Measurements from ENCODE around the gene PIGL.

Gene PIGL

GRCh38 chr17:16329519-16330271 lies 112.7 kb downstream of the PIGL start:
- peak; percentile 74 for DNase-seq (ENCODE audit: low read depth, low spot score)
- no peak for TF ChIP-seq CTCF (IDR thresholded peaks at IDR 0.05; ENCODE audit: low read depth, low read length)
- in situ Hi-C loops (cut with HindIII; ENCODE audit: low sequenced_read_pairs) = no loop called here
- no peak overlapping the region for H3K4me3 ChIP-seq (ENCODE audit: low read depth, low read length)

GRCh38 chr17:16338391-16338790 lies 121.4 kb downstream of the PIGL start:
- no peak for TF ChIP-seq CTCF (IDR thresholded peaks at IDR 0.05; ENCODE audit: low read depth, low read length)
- no peak overlapping the region for H3K4me3 ChIP-seq (ENCODE audit: low read depth, low read length)
- DNase-seq (ENCODE audit: low read depth, low spot score) = no peak
- in situ Hi-C loops (cut with HindIII; ENCODE audit: low sequenced_read_pairs) = no loop called here

GRCh38 chr17:16339402-16339801 lies 122.4 kb downstream of the PIGL start:
- in situ Hi-C loops (cut with HindIII; ENCODE audit: low sequenced_read_pairs) = no loop called here
- DNase-seq (ENCODE audit: low read depth, low spot score) = no peak
- H3K4me3 ChIP-seq (ENCODE audit: low read depth, low read length) = no peak overlapping the region
- TF ChIP-seq CTCF (IDR thresholded peaks at IDR 0.05; ENCODE audit: low read depth, low read length) = no peak

GRCh38 chr17:16339959-16340358 lies 122.9 kb downstream of the PIGL start:
- in situ Hi-C loops (cut with HindIII; ENCODE audit: low sequenced_read_pairs) = no loop called here
- DNase-seq (ENCODE audit: low read depth, low spot score) = no peak
- no peak overlapping the region for H3K4me3 ChIP-seq (ENCODE audit: low read depth, low read length)
- no peak for TF ChIP-seq CTCF (IDR thresholded peaks at IDR 0.05; ENCODE audit: low read depth, low read length)

GRCh38 chr17:16342979-16343378 lies 126.0 kb downstream of the PIGL start:
- in situ Hi-C loops (cut with HindIII; ENCODE audit: low sequenced_read_pairs) = no loop called here
- peak; percentile 59 for DNase-seq (ENCODE audit: low read depth, low spot score)

GRCh38 chr17:16343569-16343968 lies 126.6 kb downstream of the PIGL start:
- no peak for TF ChIP-seq CTCF (IDR thresholded peaks at IDR 0.05; ENCODE audit: low read depth, low read length)
- DNase-seq (ENCODE audit: low read depth, low spot score) = no peak
- no peak overlapping the region for H3K4me3 ChIP-seq (ENCODE audit: low read depth, low read length)
- in situ Hi-C loops (cut with HindIII; ENCODE audit: low sequenced_read_pairs) = no loop called here

More at GRCh38 chr17:16342979-16343378, 126.0 kb downstream of the PIGL start:
- H3K4me3 ChIP-seq (ENCODE audit: low read depth, low read length) = no peak overlapping the region
- no peak for TF ChIP-seq CTCF (IDR thresholded peaks at IDR 0.05; ENCODE audit: low read depth, low read length)
